Activated CD8-positive, alpha-beta memory T cell treated with anti-CD3 and anti-CD28 coated beads, Interleukin-2, amount 10 ng/mL, durations not matched to agents 7 days and 5 days (primary cell): Measurements from ENCODE around the gene RRP36. TPM values are rescaled to one million over a fixed set of nuclear protein-coding genes. Genes with fewer than 3 reads are reported as not detected.
"Not testable (repeated sequence)": the region's sequence is repeated elsewhere in the genome, so short reads cannot be mapped to it uniquely, and the experiment has no call there.

Experiments used
- ATAC-seq: fragments of 150-1000 bp; cut with Tn5 transposase; one replicate; pipeline ENCODE4 v1.10.0; 2021; ENCODE audit warnings: moderate library complexity
- CTCF ChIA-PET: fragments of 350-600 bp; sonication (Branson Sonifier 250); formaldehyde crosslinking; loops from one replicate; lab custom pipeline; 2021; ENCODE audit warnings: antibody characterized with exemption; lab: Charles Lee
- DNase-seq: peaks from one replicate; pipeline ENCODE4 v3.0.0-alpha.2; 2020
- H3K27ac Mint-ChIP-seq: one replicate; pipeline ENCODE4 v1.8.0; 2021; ENCODE audit warnings: mild to moderate bottlenecking, mixed read lengths
- H3K27me3 Mint-ChIP-seq: one replicate; pipeline ENCODE4 v1.8.0; 2021; ENCODE audit warnings: mixed read lengths
- H3K36me3 Mint-ChIP-seq: one replicate; pipeline ENCODE4 v1.8.0; 2021; ENCODE audit warnings: mild to moderate bottlenecking, mixed read lengths
- H3K4me1 Mint-ChIP-seq: one replicate; pipeline ENCODE4 v1.8.0; 2021; ENCODE audit warnings: mixed read lengths
- H3K4me3 Mint-ChIP-seq: one replicate; pipeline ENCODE4 v1.8.0; 2021; ENCODE audit warnings: mild to moderate bottlenecking, moderate library complexity, mixed read lengths
- H3K9me3 Mint-ChIP-seq: one replicate; pipeline ENCODE4 v1.8.0; 2022; ENCODE audit warnings: low read depth, mixed read lengths
- total RNA-seq, 2 experiments: library from RNA; stranded (reverse); gene quantifications; one replicate each; pipeline ENCODE4 v1.2.3, GENCODE V29; 2021

Gene RRP36
- total RNA-seq, 2 experiments from 2014 or later: 60.9 to 71.8 TPM

DNA sequence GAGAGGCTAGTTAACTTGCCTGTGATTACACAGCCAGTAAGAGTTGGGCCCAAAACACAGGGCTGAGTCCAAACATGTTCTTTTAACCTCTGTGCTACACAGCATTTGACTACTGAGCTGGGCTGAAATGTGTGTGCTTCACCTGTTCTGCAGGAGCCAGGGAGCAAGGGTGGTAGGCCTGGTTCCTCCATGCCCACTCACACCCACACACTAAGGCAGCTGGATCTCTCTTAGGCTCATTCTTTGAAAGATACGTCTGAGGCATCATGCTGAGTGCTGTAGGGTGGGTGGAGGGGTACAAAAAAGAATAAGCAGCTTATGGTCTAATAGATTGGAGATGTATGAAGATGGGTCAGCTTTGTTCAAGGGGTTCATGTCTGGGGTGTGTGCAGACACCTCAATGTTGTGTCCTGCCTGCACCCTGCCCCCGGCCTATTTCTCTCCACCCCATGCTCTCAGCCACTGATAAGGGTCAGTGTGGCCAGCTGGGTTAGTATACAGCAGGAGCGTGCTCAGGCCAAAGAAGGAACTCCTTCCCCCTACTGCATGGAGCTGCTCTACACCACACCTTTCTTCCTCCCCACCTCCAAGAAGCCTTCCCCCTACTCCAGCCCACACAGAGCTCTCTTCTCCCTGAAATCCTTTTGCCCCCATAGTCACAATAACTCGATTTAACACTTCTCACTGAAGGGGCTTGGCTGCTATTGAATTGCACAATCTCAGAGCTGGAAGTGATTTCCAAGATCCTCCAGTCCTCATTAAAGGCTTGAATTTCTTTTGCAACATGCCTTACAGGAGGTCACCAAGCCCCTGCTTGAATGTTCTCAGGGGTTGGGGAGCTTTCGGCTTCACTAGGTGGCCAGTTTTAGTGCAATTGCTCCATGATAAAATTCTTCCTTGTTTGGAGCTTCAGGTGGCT lies 33.6 kb upstream of the RRP36 start:
- no peak overlapping the region for H3K27ac Mint-ChIP-seq

GRCh38 chr6:42988486-42989020 lies 32.9 kb upstream of the RRP36 start:
- Mint-ChIP-seq H3K36me3 (peaks cover 11% of the 10 kb centered on the region), H3K27me3 (no peaks in the 10 kb centered on the region), H3K4me1 (peaks cover 33% of the 10 kb centered on the region), H3K9me3 (no peaks in the 10 kb centered on the region), H3K27ac (no peak overlapping the region), H3K4me3 (no peak overlapping the region)
- ATAC-seq (no peak), DNase-seq (no peak)
- CTCF ChIA-PET: interaction anchor here (0.9 to 1.5 kb wide), 3 partner anchors 9 to 155 kb away, joined by 3 to 6 read pairs (median 6); partner anchors contain the start of gene PEX6

More for the DNA sequence above, 33.6 kb upstream of the RRP36 start:
- no peak overlapping the region for H3K4me3 Mint-ChIP-seq
- no peaks in the 10 kb centered on the region for H3K27me3 Mint-ChIP-seq
- peaks cover 34% of the 10 kb centered on the region for H3K4me1 Mint-ChIP-seq
- DNase-seq (no peak), ATAC-seq (no peak)
- no peaks in the 10 kb centered on the region for H3K9me3 Mint-ChIP-seq
- peaks cover 8% of the 10 kb centered on the region for H3K36me3 Mint-ChIP-seq
- CTCF ChIA-PET: interaction anchor here (0.5 to 1.5 kb wide), 4 partner anchors 9 to 1115 kb away, joined by 3 to 6 read pairs (median 4); partner anchors contain the start of gene PEX6

DNA sequence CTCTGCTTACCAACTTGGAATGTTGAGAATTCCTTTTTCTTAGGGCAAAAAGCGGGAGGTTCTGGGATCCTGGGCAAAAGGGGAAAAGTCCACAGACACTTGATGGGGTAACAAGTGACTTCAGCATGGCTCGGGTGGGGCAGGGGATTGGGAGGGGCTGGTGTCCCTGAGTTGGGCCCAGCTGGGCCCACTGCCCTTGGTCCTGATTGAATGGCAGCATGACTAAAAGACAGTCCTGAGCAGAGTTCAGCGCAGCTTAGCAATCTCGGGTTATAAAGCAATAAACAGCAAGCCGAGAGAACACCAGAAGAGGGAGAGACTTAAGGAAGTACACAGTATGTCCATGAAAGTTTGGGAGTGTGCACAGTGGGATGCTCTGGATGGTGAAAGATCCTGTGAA lies 31.5 kb upstream of the RRP36 start:
- H3K4me1 Mint-ChIP-seq: peaks cover 27% of the 10 kb centered on the region
- no peak overlapping the region for H3K4me3 Mint-ChIP-seq
- CTCF ChIA-PET: no interaction called here
- no peak overlapping the region for H3K27ac Mint-ChIP-seq
- peaks cover 11% of the 10 kb centered on the region for H3K36me3 Mint-ChIP-seq
- DNase-seq (no peak), ATAC-seq (no peak)
- no peaks in the 10 kb centered on the region for H3K27me3 Mint-ChIP-seq
- no peaks in the 10 kb centered on the region for H3K9me3 Mint-ChIP-seq

DNA sequence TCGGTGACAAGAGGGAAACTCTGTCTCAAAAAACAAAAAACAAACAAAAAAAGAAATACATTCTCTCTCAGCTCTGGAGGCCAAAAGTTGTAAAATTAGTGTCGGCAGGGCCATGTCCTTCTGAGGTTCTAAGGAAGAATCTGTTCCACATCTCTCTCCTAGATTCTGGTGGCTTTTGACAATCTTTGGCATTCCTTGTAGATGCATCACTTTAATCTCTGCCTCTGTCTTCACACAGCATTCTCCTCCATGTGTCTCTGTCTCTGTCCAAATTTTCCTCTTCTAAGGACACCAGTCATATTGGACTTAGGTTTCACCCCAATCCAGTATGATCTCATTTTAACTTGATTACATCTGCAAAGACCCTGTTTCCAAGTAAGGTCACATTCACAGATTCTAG lies 28.0 kb upstream of the RRP36 start:
- Mint-ChIP-seq H3K27ac (no peak overlapping the region), H3K4me3 (no peak overlapping the region), H3K27me3 (no peaks in the 10 kb centered on the region), H3K9me3 (no peaks in the 10 kb centered on the region), H3K36me3 (peaks cover 8% of the 10 kb centered on the region), H3K4me1 (peaks cover 7% of the 10 kb centered on the region)
- CTCF ChIA-PET: interaction anchor here (2.0 kb wide), 1 partner anchor 10 kb away, joined by 4 read pairs; the partner anchor contains the start of gene PPP2R5D
- ATAC-seq (no peak), DNase-seq (no peak)

DNA sequence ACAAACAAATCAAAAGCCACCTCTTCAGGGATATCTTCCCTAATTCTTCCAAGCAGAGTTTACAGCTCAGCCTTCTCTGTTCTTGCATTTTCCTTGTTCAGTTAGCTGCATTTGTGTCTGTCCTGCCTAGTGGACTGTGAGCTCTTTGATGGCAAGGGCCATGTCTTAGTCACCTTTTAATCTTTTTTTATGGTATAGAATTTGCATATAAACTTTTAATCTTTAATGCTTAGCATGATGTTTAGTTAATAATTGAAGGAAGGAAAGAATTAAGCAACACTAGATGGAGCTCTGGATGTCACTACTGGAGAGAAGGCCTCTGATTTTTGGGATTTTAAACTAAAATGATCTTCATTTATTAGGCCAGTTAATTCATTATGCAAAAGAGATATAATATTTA lies 24.9 kb upstream of the RRP36 start:
- Mint-ChIP-seq H3K9me3 (no peaks in the 10 kb centered on the region), H3K27me3 (no peaks in the 10 kb centered on the region), H3K4me3 (no peak overlapping the region), H3K27ac (no peak overlapping the region), H3K36me3 (peaks cover 8% of the 10 kb centered on the region), H3K4me1 (peaks cover 7% of the 10 kb centered on the region)
- CTCF ChIA-PET: interaction anchor here (0.9 to 1.4 kb wide), 3 partner anchors 11 to 147 kb away, joined by 4 to 6 read pairs (median 4); partner anchors contain the start of gene PPP2R5D
- DNase-seq (no peak), ATAC-seq (no peak)

DNA sequence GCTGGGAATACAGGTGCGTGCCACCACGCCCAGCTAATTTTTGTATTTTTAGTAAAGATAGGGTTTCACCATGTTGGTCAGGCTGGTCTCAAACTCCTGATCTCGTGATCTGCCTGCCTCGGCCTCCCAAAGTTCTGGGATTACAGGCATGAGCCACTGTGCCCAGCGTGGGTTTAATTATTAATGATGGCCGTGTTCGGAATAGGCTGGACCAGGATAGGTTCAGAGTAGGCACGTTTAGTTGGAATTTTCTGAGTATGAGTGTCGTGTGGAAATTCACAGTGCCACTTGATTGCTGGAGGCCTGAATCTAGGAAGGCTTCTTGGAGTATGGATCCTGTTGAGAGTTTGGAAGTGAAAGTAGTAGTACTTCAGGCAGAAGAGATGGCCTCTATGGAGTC lies 23.2 kb upstream of the RRP36 start:
- H3K4me3 Mint-ChIP-seq, H3K36me3 Mint-ChIP-seq, DNase-seq, ATAC-seq, H3K27me3 Mint-ChIP-seq, H3K9me3 Mint-ChIP-seq, H3K27ac Mint-ChIP-seq, H3K4me1 Mint-ChIP-seq, CTCF ChIA-PET: not testable (repeated sequence)

GRCh38 chr6:43001843-43002242 lies 19.6 kb upstream of the RRP36 start:
- CTCF ChIA-PET: interaction anchor here (1.0 to 1.1 kb wide), 2 partner anchors 9 to 11 kb away, joined by 3 read pairs; no protein-coding TSS in a partner anchor
- Mint-ChIP-seq H3K27me3 (no peaks in the 10 kb centered on the region), H3K36me3 (peaks cover 2% of the 10 kb centered on the region), H3K4me3 (no peak overlapping the region), H3K4me1 (no peaks in the 10 kb centered on the region), H3K9me3 (no peaks in the 10 kb centered on the region), H3K27ac (no peak overlapping the region)
- no peak for DNase-seq
- ATAC-seq: no peak

- no peaks in the 10 kb centered on the region for H3K27me3 Mint-ChIP-seq
- ATAC-seq (no peak), DNase-seq (no peak)
- peaks cover 14% of the 10 kb centered on the region for H3K36me3 Mint-ChIP-seq
- CTCF ChIA-PET: interaction anchor here (0.9 to 3.5 kb wide), 2 partner anchors 65 to 138 kb away, joined by 3 to 14 read pairs; no protein-coding TSS in a partner anchor
- no peak overlapping the region for H3K27ac Mint-ChIP-seq
- no peak overlapping the region for H3K4me3 Mint-ChIP-seq
- H3K9me3 Mint-ChIP-seq: no peaks in the 10 kb centered on the region
- no peaks in the 10 kb centered on the region for H3K4me1 Mint-ChIP-seq
Measured at GRCh38 chr6:43005844-43006243, 15.6 kb upstream of the RRP36 start.

DNA sequence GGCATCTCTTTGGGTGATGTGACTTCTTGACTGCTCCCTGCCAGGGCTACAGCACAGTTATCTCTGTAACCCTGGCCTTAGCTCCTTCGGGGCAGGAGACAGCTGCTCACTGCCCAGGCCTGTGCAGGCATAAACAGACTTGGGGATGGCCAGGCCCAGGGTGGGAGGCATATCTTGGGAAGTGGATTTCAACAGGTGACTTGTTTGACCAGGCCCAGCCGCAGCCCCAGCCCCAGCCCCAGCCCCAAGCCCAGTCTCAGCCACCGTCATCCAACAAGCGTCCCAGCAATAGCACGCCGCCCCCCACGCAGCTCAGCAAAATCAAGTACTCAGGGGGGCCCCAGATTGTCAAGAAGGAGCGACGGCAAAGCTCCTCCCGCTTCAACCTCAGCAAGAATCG lies 15.2 kb upstream of the RRP36 start:
- no peak overlapping the region for H3K4me3 Mint-ChIP-seq
- CTCF ChIA-PET: interaction anchor here (3.5 kb wide), 1 partner anchor 138 kb away, joined by 14 read pairs; no protein-coding TSS in a partner anchor
- peaks cover 17% of the 10 kb centered on the region for H3K36me3 Mint-ChIP-seq

DNA sequence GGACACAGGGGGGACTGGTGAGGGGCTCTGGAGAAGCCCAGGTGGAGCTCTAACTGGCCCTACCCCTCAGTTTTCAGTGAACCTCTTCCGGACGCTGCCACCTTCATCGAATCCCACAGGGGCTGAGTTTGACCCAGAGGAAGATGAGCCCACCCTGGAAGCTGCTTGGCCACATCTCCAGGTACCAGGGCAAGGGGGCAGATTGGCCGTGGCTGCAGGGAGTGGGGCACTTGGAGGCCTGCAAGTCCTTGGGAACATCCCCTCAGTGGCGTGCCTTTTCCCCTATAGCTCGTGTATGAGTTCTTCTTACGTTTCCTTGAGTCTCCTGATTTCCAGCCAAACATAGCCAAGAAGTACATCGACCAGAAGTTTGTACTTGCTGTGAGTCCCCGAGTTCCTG lies 14.3 kb upstream of the RRP36 start:
- Mint-ChIP-seq H3K27ac (no peak overlapping the region), H3K9me3 (no peaks in the 10 kb centered on the region), H3K4me3 (no peak overlapping the region), H3K36me3 (peaks cover 17% of the 10 kb centered on the region), H3K27me3 (no peaks in the 10 kb centered on the region), H3K4me1 (peaks cover 8% of the 10 kb centered on the region)
- ATAC-seq: no peak
- no peak for DNase-seq
- CTCF ChIA-PET: interaction anchor here (1.3 to 3.5 kb wide), 2 partner anchors 69 to 137 kb away, joined by 3 to 14 read pairs; no protein-coding TSS in a partner anchor

More for the DNA sequence above, 15.2 kb upstream of the RRP36 start:
- ATAC-seq: no peak
- H3K4me1 Mint-ChIP-seq: no peaks in the 10 kb centered on the region
- no peaks in the 10 kb centered on the region for H3K27me3 Mint-ChIP-seq
- DNase-seq: no peak
- H3K27ac Mint-ChIP-seq: no peak overlapping the region
- no peaks in the 10 kb centered on the region for H3K9me3 Mint-ChIP-seq

GRCh38 chr6:43009124-43009523 lies 12.3 kb upstream of the RRP36 start:
- Mint-ChIP-seq H3K36me3 (peaks cover 24% of the 10 kb centered on the region), H3K4me1 (peaks cover 21% of the 10 kb centered on the region), H3K4me3 (no peak overlapping the region), H3K9me3 (no peaks in the 10 kb centered on the region), H3K27ac (no peak overlapping the region), H3K27me3 (no peaks in the 10 kb centered on the region)
- DNase-seq (peak; percentile 60), ATAC-seq (no peak)
- CTCF ChIA-PET: interaction anchor here (0.8 to 2.6 kb wide), 3 partner anchors 11 to 134 kb away, joined by 3 to 15 read pairs (median 7); partner anchors contain the start of genes CNPY3 and RRP36

GRCh38 chr6:43011207-43011606 lies 10.2 kb upstream of the RRP36 start:
- H3K4me1 Mint-ChIP-seq: peaks cover 34% of the 10 kb centered on the region
- CTCF ChIA-PET: interaction anchor here (1.3 to 2.6 kb wide), 4 partner anchors 9 to 132 kb away, joined by 3 to 15 read pairs (median 6); partner anchors contain the start of genes MRPL2 and RRP36
- no peak overlapping the region for H3K27ac Mint-ChIP-seq
- H3K36me3 Mint-ChIP-seq: peaks cover 24% of the 10 kb centered on the region
- no peak overlapping the region for H3K4me3 Mint-ChIP-seq
- ATAC-seq (no peak), DNase-seq (no peak)
- H3K27me3 Mint-ChIP-seq: no peaks in the 10 kb centered on the region
- H3K9me3 Mint-ChIP-seq: no peaks in the 10 kb centered on the region

- CTCF ChIA-PET: interaction anchor here (1.0 to 3.7 kb wide), 4 partner anchors 10 to 132 kb away, joined by 3 to 15 read pairs (median 8); partner anchors contain the start of genes CNPY3 and PEX6
Measured at GRCh38 chr6:43012364-43012763, 9.1 kb upstream of the RRP36 start.

More at GRCh38 chr6:43012364-43012763, 9.1 kb upstream of the RRP36 start:
- DNase-seq: no peak
- Mint-ChIP-seq H3K36me3 (peaks cover 22% of the 10 kb centered on the region), H3K9me3 (no peaks in the 10 kb centered on the region), H3K27me3 (no peaks in the 10 kb centered on the region), H3K4me1 (peaks cover 41% of the 10 kb centered on the region), H3K27ac (peak overlapping the region; percentile 19), H3K4me3 (peak overlapping the region; percentile 96)
- ATAC-seq: no peak
